Right renal cortex interstitium (tissue), 3 donors: ENCODE measurements around the gene ABAT. TPM values are rescaled to one million over a fixed set of nuclear protein-coding genes. Genes with fewer than 3 reads are reported as not detected.
"Not testable (repeated sequence)": the region's sequence is repeated elsewhere in the genome, so short reads cannot be mapped to it uniquely, and the experiment has no call there.

Experiments
- DNase-seq, 3 donors: peaks; one replicate each; pipeline ENCODE4 v3.0.0-alpha.2; 2013; ENCODE audit warnings: low read depth in 3 of 3, low spot score in 2 of 3
- polyA plus RNA-seq, 3 donors: library from polyadenylated mRNA; unstranded; fragments of 120-200 nt; gene quantifications; one replicate each; pipeline ENCODE4 v1.2.1, GENCODE V29; 2013; ENCODE audit not compliant: insufficient read length in 3 of 3

ABAT gene
- polyA plus RNA-seq, 3 donors = 55.4 to 75.3 (median 69.7) TPM

DNA sequence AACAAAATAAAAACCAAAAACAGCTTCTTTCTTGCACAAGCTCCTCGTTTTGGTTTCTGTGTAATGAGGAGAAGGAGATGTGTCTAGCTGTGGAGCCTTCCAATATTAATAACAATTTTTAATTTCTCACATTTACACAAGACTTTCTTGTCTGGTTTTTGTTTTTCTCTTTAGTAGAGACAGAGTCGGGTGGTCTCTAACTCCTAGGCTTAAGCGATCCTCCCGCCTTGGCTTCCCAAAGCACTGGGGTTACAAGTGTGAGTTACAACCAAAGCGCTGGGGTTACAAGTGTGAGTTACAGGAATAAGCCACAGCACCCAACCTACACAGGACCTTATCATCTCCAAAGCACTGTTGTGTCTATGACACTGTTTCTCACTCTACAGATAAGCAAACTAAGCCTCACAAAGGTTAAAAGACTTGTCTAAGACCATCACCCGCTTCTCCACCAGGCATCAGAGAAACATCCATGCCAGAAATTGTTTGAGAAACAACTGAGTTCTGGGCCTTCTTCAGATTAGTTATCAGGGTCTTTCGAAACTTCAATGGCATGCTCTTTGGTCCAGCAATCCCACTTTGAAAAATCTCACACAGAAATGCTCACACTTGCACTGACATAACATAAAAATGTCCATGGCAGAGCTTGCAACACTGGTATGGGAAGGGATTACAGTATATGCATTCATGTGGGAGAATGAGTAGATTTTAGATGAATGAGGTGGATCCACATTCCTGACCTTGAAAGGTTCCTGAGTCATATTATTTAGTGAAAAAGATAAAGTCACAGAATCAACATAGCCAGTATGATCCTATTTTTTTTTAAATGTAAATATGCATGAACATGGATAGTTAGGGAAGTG lies 3.9 kb downstream of the ABAT start:
- no peak for DNase-seq

DNA sequence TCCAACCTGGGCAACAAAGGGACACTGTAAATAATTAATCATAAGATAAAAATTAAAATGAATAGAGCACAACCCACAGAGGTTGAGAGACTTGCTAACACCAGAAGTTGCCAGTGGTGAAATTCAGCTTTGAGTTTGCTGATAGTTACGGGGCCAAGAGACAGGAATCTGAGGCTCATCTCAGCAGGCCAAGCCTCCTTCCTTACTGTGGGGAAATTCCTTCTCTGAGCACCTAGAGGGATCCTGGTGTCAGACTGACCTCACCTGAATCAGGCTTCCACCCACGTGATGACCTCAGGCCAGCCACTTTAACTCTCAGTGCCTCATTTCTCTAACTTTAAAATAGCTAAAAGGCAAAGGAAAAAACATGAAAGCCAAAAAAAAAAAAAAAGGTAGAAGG lies 4.7 kb downstream of the ABAT start:
- DNase-seq = no peak

DNA sequence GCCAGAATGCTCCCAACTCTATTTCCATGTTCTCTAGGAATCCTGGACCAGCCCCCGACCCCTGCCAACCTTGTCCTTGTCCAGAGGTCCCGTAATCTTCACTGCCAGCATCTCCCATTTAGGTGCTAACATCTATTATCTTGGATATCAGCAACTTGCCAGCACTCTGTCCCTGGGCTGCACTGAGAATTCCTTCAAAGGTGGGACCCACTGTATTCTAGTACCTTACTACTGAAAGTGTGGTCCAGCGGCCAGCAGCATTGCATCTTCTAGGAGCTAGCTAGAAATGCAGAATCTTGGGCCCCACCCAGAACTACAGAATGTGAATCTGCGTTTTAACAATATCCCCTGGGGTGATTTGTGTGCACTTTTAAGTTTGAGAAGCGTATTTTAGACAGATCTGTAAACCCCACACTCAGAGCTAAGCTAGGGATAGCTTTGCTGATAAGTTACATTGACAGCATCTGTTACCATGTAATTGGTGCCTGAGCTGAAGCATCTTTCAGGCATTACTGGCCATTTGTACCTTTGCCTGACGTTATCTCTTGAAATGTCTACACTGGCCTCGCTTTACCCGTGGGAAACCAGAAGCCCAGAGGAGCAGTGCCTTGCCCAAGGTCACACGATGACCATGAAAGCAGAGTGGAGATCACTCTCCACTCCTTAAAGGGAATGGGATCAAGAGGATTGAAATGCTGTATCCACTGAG lies 8.3 kb downstream of the ABAT start:
- no peak for DNase-seq

DNA sequence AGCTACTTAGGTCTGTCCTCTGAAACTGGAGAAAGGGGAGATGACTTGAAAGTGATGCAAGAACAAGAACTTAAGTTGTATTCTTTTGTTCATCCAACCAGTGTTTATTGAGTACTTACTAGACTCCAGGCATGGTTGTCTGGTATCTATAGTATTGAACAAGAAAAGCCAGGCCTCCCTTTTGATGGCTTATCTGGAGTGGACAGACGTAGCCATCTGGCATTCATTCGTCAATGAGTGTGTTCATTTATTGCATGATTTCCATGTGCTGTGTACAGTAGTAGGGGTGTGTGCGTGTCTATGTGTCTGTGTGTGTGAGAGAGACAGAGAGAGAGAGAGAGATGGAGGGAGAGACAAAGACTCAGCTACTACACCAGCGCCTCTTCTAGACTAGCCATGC lies 9.2 kb downstream of the ABAT start:
- no peak for DNase-seq

DNA sequence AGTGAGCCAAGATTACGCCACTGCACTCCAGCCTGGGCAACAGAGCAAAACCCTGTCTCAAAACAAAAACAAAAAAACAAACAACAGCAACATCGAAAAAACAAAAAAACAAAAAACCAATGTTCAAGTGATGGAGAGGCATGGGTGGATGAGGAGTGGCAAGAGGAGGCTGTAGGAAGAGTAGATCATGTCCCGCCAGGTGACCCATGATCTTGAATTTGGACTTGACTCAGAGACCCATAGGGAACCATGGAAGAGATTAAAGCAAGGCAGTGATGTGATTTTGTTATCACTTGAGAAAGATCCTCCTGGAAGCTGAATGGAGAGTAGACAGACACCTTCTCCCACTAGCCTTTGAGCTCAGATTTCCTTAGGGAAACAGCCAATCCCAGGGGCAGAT lies 11.2 kb downstream of the ABAT start:
- DNase-seq = no peak

DNA sequence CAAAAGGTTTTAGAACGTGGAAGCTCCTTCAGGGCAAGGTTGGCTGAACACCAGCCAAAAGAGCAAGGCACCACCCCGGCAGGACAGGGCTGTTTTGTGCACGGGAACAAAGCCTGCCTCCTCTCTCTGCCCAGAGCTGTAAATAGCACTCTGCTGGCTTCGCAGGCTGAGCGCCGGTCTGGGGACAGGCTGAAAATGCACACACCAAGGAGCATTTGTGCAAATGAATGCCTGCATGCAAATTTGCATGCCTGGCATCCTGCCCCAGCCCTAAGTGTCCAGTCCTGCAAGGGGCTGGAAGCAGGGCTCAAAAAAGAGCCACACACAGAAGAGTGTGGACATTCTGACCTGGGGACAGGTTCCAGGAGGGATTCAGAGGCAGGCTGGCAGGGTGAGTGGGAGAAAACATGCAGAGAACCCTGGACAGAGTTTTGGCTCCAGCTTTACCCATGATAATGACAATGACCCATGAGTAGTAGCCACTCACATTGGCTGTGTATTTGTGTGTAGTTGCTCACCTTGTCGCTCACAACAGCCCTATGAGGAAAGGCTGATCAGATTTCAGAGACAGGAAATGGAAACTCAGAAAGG lies 11.7 kb downstream of the ABAT start:
- DNase-seq = no peak

DNA sequence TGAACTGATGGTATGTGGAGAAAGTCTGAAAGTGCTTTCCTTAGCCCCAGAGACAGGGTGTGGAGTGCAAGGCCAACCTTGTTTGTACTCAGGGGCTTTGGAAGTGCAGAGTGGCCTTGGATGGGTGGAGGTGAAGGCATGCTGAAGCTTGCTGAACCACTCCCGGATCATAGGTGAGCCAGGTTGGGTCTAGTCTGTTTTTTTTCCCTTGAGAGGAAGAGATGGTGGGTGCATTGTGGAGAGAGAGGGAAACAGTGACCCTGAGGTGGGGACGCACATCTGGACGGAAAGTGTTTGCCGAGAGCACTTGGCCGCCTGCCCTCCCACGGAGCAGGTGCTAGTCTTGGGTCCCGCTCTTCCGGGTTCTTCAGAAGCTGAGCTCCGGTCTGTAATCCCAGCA lies 12.5 kb downstream of the ABAT start:
- DNase-seq = no peak

DNA sequence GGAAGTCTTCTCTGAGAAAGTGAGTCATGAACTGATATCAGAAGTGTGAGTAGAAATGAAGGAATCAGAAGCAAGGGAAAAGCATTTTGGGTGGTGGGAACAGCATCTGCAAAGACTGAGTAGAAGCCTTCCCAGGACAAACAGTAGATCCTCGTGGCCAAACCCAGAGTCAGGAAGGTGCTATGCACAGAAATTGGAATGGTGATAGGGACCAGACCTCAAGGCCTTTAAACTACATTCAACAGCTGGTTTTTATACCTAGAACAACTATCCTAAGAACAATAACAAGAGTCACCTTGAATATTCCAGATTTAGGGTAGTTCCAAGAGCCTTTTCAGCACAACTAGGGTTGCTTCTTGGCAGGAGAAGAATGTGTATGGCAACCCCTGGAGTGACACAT lies 15.3 kb downstream of the ABAT start:
- DNase-seq = no peak

DNA sequence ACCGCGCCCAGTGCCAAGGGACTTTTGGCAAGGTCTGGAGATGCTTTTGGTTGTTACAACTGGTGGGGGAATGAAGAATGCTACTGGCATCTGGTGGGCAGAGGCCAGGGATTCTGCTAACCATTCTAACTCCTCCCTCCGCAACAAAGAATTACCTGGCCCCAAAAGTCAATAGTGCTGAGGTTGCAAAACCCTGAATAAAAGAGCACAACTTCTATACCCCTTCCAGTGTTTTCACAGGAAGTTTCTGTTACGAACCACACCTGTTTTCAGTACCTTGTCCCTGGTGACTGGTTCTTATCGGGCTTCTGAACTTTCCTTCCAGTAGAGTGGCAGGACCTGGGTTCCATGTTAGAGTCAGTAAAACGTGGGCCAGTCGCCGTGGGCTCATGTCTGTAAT lies 17.3 kb downstream of the ABAT start:
- no peak for DNase-seq

DNA sequence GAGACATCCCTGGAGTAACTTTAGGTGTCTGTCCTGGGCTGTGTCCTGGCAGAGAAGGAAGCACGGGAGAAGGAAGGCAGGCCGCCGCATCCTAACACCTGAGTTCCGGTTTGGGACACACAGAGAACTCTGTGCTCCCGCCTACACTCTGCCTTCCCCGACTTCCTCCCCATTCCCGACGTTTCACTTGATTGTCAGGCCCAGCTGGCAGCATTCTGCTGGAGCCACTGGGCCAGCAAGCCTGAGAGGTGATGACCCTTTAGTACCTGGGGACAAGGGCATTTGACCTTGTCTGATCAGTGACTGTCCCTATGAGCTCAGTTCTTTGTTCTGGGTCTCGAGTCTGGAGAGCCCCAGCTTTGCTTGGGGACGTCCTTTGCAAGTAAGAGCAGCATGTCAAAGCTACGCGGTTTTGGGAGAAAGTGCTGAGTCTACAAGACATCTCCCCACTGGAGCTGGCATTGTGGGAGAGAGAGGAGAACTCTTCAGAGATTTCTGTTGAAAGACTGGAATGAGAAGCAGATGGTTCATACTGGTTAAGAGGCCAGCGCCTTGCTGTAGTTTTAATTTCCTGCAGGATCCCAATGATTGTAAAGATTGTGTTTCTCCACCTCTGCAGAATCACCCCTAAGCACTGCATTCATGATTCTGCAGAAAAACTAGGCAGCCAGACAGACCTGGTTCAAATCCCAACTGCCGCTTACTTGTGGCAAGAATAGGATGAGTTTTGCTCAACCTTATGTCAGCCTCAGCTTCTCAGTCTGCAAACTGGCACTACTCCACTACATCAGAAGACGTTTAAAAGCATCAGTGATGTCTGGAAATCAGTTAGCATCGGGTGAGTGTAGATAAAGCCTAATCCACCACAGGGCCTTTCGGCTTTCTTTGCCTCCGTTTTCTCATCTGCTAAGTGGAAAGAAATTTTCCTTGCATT lies 20.6 kb downstream of the ABAT start:
- DNase-seq = no peak

DNA sequence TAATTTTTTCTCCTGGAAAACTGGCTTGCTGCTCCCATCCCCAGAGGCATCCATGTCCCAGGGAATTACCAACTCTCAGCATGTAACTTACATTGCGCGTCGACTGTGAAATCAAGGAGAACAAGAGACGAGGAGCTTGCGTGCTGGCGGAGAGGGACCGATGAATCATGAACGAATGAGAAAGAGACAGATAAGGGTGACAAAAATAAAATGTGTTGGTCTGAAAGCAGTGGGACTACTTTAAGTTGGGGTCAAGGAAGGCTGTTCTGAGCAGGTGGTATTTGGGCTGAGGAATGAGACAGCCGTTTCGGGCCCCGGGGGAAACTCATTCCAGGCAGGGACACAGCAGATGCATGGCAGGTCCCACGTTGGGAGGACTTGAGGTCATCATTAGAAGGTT lies 22.5 kb downstream of the ABAT start:
- no peak for DNase-seq

DNA sequence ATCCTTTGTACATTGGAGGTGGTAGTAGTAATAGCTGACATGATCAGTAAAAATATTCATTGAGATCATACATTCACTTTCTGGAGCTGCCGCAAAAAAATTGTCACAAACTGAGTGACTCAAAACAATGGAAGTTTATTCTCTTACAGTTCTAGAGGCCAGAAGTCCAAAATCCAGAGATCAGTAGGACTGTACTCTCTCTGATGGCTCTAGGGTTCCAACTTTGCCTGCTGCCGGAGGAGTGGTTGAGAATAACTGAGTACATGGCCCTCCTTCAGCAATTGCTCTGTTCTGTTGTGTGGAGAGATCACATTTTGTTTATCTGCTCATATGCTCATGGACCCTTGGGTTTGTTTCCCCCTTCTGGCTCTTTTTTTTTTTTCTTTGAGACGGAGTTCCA lies 23.5 kb downstream of the ABAT start:
- DNase-seq = no peak

DNA sequence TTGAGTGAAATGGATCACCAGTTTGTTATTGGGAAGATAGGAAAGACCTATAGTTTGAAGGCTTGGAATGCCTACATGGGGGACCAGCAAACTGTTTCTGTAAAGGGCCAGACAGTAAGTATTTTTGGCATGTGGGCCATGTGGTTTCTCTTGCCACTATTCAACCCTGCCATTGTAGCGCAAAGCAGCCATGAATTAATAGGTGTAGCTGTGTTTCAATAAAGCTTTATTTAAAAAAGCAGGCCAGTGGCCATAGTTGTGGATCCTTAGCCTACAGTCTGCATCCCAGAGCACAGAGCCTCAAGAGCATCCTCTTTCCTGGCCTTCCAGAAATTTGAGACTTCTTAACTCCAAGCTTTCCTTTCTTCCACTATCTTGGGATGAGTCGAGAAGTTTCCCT lies 29.3 kb downstream of the ABAT start:
- no peak for DNase-seq

DNA sequence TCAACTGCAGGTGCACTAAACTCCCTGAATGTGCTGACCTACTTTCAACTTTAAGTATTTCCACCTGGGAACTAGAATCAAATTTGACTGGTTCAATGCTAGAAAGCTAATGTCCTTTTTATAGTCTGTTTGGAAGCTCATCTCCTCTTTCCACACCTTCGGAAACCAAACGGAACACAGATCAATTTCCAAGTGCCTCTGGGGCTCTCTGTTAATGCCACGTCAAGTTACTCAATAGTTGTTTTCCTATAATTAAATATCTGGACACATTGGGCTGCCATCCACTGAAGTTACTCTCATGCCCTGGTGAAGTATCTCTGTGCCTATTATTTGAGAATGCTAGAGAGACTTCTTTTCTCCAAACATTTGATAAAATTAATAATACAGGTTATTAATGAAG lies 29.7 kb downstream of the ABAT start:
- DNase-seq = no peak

DNA sequence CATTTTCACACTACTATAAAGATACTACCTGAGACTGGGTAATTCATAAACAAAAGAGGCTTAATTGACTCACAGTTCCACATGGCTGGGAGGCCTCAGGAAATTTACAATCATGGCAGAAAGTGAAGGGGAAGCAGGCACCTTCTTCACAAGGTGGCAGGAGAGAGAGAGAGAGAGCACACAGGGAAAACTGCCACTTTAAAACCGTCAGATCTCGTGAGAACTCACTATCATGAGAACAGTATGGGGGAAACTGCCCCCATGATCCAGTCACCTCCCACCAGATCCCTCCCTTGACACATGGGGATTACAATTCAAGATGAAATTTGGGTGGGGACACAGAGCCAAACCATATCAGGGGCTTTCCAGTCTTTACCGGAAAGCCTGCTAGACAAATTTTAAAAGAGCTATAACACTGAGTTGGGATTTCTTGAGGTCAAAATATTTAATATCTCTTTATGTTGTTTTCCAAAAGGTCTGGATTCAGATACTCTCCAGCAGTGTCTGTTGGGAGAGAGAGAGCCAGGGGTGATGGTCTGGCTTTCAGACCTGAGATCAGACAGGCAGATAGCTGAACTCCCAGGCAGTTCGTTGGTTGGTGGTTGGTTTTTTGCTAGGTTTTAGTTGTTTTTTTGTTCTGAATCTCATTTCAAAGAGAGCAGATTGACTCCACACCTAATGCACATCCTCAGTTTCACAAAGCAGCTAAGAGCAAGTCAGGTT lies 30.8 kb downstream of the ABAT start:
- not testable (repeated sequence) for DNase-seq

DNA sequence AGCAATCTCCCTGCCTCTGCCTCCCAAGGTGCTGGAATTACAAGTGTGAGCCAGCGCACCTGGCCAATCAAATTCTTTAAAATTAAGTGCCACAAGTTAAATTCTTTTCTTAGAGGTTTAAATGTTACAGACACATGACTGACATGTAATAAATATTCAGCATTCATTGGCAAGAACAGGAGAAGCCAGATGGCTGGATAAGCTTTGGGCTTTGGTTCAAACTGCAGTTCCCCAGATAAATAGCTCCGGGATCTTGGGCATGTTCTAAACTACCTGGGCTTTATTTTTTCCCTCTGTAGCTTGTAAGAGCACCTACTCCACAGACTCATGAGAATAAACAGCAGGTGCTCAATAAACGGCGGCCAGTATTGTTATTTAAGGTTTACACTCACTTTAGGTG lies 34.1 kb downstream of the ABAT start:
- no peak for DNase-seq

DNA sequence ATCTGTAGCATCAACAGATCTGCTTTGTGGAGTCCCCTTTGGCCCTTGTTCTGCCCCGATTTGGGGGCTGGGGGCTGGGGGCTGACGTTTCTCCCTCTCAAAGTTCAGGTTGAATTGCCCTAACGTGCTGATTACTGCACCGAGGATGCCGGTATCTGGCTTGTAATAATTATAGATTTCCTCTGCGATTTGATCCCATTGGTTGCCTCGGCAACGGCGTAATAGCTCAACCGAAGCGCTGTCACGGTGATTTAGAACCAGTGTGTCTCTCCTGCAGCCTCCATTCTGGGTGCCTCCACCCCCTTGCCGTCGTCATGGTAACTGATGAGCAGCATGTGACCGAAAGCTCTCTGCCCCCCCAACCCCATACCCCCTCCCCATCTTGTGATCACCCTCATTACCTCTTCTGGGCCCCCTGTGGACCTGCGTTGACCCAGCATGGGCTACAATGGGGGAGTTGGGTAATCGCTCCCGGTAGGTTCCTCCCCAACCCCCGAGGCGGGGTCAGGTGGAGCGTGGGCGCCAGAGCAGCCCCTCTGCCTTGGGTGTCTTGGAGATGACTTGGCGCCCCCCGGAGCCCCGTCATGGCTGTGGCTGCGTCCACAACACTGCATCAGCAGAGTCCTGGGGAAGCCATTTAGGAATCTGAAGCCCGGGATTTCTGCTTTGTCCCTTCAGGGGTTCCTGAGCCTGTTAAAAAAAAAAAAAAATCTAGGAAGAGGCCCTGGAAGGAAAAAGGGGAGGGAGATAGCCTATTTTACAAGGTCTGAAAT lies 38.4 kb downstream of the ABAT start:
- peak in 1 of 3 donors; percentile 32 for DNase-seq

DNA sequence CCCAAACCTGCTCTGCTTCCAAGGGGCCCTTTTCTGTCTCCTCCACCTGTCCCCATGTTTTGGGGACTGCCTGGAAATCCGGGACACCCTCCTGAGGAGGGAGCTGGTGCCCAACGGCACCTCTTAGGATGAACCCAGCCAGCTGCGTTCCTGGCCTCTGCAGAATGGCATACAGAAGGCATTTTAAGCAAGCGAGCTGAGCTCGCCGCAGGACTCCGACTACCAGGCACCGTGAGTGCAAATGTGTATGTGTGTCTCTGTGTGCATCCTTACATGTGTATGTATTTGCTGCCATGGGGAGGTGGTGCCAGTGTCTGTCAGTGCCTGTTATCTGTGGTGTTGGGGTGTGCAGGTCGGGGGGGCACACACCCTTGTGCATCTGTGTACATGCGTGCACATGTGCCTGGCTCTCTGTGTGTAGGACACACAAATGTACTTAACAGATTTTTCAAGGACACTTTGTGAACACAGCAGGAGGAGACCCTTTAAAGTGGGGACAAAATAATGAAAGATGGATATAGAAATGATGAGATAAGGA lies 39.3 kb downstream of the ABAT start:
- DNase-seq = no peak

DNA sequence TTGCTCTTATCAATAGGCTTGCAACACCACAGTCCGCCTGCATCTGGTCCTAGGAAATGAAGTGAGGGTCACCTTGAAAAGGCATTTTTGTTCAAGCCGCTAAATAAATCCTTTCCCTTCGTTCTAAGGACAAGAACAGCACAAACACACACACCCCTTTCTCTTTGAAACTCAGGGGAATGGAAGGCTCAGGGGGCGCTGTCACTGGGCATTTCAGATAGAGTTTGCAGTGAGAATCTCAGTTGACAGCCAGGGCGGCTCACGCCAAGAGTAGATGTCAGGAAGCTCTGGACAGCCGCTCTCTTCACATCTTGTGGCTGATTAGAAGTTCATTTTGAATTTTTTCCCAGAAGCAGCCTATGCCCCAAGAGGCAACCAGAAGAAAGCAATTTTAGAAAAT lies 39.8 kb downstream of the ABAT start:
- no peak for DNase-seq
